Measurements from ENCODE around the gene LILRA5. TPM values are rescaled to one million over a fixed set of nuclear protein-coding genes. Genes with fewer than 3 reads are reported as not detected.

Gene LILRA5
- total and polyA plus RNA-seq, 2 of the 4 experiments (the other 2 are of a cell fraction) = not detected

GRCh38 chr19:54287456-54287855, 25.5 kb downstream of the LILRA5 start:
- Histone ChIP-seq H3K14ac (replicated peaks; ENCODE audit: low read depth, low read length) (no peak overlapping the region), H3K4me3 (ENCODE audit: insufficient read depth, low read depth, low read length) (no peak overlapping the region), H2BK20ac (ENCODE audit: low read depth, low read length) (no peak overlapping the region), H3K9ac (ENCODE audit: low read depth, low read length) (no peak overlapping the region), H3K9me3 (ENCODE audit: control insufficient read depth, insufficient read depth, low read length) (no peaks in the 10 kb centered on the region), H2AK9ac (replicated peaks; ENCODE audit: low read depth, low read length, poor library complexity) (no peak overlapping the region), H2BK5ac (ENCODE audit: low read depth, low read length, poor library complexity, severe bottlenecking) (no peak overlapping the region), H3K18ac (ENCODE audit: low read depth, low read length) (no peak overlapping the region), H4K20me1 (ENCODE audit: insufficient read depth, low read length) (no peaks in the 10 kb centered on the region), H3K4me2 (ENCODE audit: low read depth, low read length) (no peak overlapping the region), H3K4ac (ENCODE audit: low read depth, low read length) (no peak overlapping the region), H4K5ac (ENCODE audit: low read depth, low read length) (no peak overlapping the region), H4K91ac (ENCODE audit: insufficient read depth, low read depth, low read length) (no peak overlapping the region), H2AK5ac (ENCODE audit: low read depth, low read length) (no peak overlapping the region), H3K23ac (ENCODE audit: low read depth, low read length) (no peak overlapping the region), H3K36me3 (ENCODE audit: control insufficient read depth, insufficient read depth, low read length) (no peaks in the 10 kb centered on the region), H4K8ac (ENCODE audit: low read depth in 2 of 2, low read length in 2 of 2) (no peak overlapping the region), H2AFZ (replicated peaks; ENCODE audit: low read length, poor library complexity) (no peak overlapping the region), H3K4me1 (ENCODE audit: control insufficient read depth, insufficient read depth, low read length) (no peaks in the 10 kb centered on the region), H3K27me3 (ENCODE audit: control insufficient read depth, insufficient read depth, low read length) (no peaks in the 10 kb centered on the region), H3K27ac (ENCODE audit: insufficient read depth, low read length) (no peak overlapping the region), H3K56ac (ENCODE audit: extremely low read depth, insufficient read depth, low read length) (no peak overlapping the region), H3K79me1 (ENCODE audit: low read depth in 1 of 2, low read length in 2 of 2) (no peaks in the 10 kb centered on the region), H2BK15ac (ENCODE audit: low read depth, low read length) (no peak overlapping the region), H2BK120ac (ENCODE audit: low read depth, low read length) (no peak overlapping the region), H3K9me1 (ENCODE audit: insufficient read depth, low read length) (no peaks in the 10 kb centered on the region)
- DNase-seq (peak; percentile 52), ATAC-seq (ENCODE audit: low read depth) (peak; percentile 37)
- WGBS, 2 experiments (ENCODE audit: extremely low coverage in 2 of 2, insufficient read length in 1 of 2) = no CpG with 5 or more reads among the region's 4 CpGs
- POLR2A ChIA-PET (ENCODE audit: unreplicated experiment) = no interaction called here
- in situ Hi-C loops (cut with MboI; ENCODE audit: low sequenced_read_pairs) (no loop called here), intact Hi-C loops (cut with micrococcal nuclease) (no loop called here), dilution Hi-C loops (cut with HindIII; ENCODE audit: low sequenced_read_pairs, unreplicated experiment) (no loop called here)
- TF ChIP-seq RCOR1 (IDR thresholded peaks at IDR 0.05; ENCODE audit: insufficient replicate concordance, low read length) (no peak), SMC3 (IDR thresholded peaks at IDR 0.05; ENCODE audit: low read depth, low read length) (no peak), BHLHE40 (IDR thresholded peaks at IDR 0.05; ENCODE audit: low read depth, low read length) (no peak), CEBPB (IDR thresholded peaks at IDR 0.05; ENCODE audit: low read depth, low read length) (no peak), MXI1 (IDR thresholded peaks at IDR 0.05; ENCODE audit: borderline replicate concordance, low read depth, low read length) (no peak), RFX5 (IDR thresholded peaks at IDR 0.05; ENCODE audit: low read depth, low read length) (no peak), MAZ (IDR thresholded peaks at IDR 0.05; ENCODE audit: borderline replicate concordance, low read depth, low read length) (no peak), RAD21 (IDR thresholded peaks at IDR 0.05; ENCODE audit: low read length) (no peak), FOS (IDR thresholded peaks at IDR 0.05; ENCODE audit: low read depth, low read length) (no peak), POLR2A (IDR thresholded peaks at IDR 0.05; ENCODE audit: low read depth, low read length) (no peak), NFE2L2 (IDR thresholded peaks at IDR 0.05; ENCODE audit: low read depth, low read length) (no peak), MAFK (IDR thresholded peaks at IDR 0.05; ENCODE audit: low read depth, low read length) (no peak), CHD1 (IDR thresholded peaks at IDR 0.05; ENCODE audit: low read depth, low read length) (no peak)
- TF ChIP-seq, protein P1, sequence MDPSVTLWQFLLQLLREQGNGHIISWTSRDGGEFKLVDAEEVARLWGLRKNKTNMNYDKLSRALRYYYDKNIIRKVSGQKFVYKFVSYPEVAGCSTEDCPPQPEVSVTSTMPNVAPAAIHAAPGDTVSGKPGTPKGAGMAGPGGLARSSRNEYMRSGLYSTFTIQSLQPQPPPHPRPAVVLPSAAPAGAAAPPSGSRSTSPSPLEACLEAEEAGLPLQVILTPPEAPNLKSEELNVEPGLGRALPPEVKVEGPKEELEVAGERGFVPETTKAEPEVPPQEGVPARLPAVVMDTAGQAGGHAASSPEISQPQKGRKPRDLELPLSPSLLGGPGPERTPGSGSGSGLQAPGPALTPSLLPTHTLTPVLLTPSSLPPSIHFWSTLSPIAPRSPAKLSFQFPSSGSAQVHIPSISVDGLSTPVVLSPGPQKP (IDR thresholded peaks at IDR 0.05; ENCODE audit: borderline replicate concordance, low read depth, low read length) = no peak
- TF ChIP-seq, protein P2, sequence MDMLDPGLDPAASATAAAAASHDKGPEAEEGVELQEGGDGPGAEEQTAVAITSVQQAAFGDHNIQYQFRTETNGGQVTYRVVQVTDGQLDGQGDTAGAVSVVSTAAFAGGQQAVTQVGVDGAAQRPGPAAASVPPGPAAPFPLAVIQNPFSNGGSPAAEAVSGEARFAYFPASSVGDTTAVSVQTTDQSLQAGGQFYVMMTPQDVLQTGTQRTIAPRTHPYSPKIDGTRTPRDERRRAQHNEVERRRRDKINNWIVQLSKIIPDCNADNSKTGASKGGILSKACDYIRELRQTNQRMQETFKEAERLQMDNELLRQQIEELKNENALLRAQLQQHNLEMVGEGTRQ (IDR thresholded peaks at IDR 0.05; ENCODE audit: low read depth, low read length) = no peak
- TF ChIP-seq, protein P3, sequence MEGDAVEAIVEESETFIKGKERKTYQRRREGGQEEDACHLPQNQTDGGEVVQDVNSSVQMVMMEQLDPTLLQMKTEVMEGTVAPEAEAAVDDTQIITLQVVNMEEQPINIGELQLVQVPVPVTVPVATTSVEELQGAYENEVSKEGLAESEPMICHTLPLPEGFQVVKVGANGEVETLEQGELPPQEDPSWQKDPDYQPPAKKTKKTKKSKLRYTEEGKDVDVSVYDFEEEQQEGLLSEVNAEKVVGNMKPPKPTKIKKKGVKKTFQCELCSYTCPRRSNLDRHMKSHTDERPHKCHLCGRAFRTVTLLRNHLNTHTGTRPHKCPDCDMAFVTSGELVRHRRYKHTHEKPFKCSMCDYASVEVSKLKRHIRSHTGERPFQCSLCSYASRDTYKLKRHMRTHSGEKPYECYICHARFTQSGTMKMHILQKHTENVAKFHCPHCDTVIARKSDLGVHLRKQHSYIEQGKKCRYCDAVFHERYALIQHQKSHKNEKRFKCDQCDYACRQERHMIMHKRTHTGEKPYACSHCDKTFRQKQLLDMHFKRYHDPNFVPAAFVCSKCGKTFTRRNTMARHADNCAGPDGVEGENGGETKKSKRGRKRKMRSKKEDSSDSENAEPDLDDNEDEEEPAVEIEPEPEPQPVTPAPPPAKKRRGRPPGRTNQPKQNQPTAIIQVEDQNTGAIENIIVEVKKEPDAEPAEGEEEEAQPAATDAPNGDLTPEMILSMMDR (conservative IDR thresholded peaks at IDR 0.05; ENCODE audit: low read depth, low read length) = no peak
- BruUV-seq (replicated peaks) = no TSS peak
- CTCF ChIA-PET = interaction anchor here (0.5 kb wide), 1 partner anchor 56 kb away, joined by 3 read pairs; no protein-coding TSS in a partner anchor

Data from IMR-90 (cell line).